Mucosa of stomach (tissue), 1 donor: ENCODE results near the gene DNAAF1.
A peak's percentile ranks its signal among the peaks of the same experiment; 100 is the strongest.
"Not testable (repeated sequence)": the region's sequence is repeated elsewhere in the genome, so short reads cannot be mapped to it uniquely, and the experiment has no call there.

Experiments
- H3K27me3 ChIP-seq: one replicate; pipeline ENCODE4 v1.7.0; 2013; ENCODE audit warnings: mild to moderate bottlenecking, low read length; ENCODE audit not compliant: control insufficient read depth, insufficient read depth
- H3K36me3 ChIP-seq: one replicate; pipeline ENCODE4 v1.7.0; 2013; ENCODE audit warnings: low read length; ENCODE audit not compliant: control insufficient read depth, insufficient read depth
- H3K4me1 ChIP-seq: one replicate; pipeline ENCODE4 v1.7.0; 2013; ENCODE audit warnings: mild to moderate bottlenecking, low read length; ENCODE audit not compliant: control insufficient read depth, insufficient read depth
- H3K4me3 ChIP-seq: one replicate; pipeline ENCODE4 v1.7.0; 2013; ENCODE audit warnings: low read length
- H3K9ac ChIP-seq: one replicate; pipeline ENCODE4 v1.7.0; 2013; ENCODE audit warnings: mild to moderate bottlenecking, low read length, moderate library complexity
- H3K9me3 ChIP-seq: one replicate; pipeline ENCODE4 v1.7.0; 2013; ENCODE audit warnings: mild to moderate bottlenecking, low read length, moderate library complexity; ENCODE audit not compliant: control insufficient read depth
- donor health status: Pancreatic carcinoma.

DNAAF1 gene

DNA sequence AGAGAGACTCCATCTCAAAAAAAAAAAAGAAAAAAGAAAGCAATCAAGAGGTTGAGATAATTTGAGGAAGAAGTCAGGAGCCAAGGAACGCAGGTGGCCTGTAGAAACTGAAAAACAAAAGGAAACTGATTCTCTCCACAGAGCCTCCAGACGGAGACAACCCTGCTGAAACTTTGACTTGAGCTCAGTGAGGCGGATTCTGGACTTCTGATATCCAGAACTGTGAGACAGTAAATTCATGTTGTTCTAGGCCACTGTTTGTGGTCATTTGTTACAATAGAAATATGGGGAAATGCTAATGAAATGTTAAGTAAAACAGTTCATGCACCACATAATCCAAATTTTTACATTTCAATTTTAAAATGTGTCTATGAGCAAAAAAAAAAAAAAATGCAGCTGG, 33.6 kb upstream of the DNAAF1 start:
- Histone ChIP-seq H3K4me3 (no peak overlapping the region), H3K9me3 (no peaks in the 10 kb centered on the region), H3K27me3 (no peaks in the 10 kb centered on the region), H3K9ac (no peak overlapping the region), H3K4me1 (peaks cover 6% of the 10 kb centered on the region), H3K36me3 (no peaks in the 10 kb centered on the region)

DNA sequence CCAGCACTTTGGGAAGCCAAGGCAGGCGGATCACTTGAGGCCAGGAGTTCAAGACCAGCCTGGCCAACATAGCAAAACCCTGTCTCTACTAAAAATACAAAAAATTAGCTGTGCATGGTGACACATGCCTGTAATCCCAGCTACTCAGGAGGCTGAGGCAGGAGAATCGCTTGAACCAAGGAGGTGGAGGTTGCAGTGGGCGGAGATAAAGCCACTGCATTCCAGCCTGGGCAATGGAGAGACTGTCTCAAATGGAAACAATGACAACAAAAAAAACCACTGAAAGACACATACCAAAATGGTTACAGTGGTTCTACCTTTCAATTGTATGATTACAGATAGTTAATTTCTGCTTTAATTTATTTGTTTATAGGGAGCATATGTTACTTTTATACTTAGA, 33.2 kb upstream of the DNAAF1 start:
- not testable (repeated sequence) for H3K4me3 ChIP-seq, H3K9ac ChIP-seq, H3K36me3 ChIP-seq, H3K27me3 ChIP-seq, H3K4me1 ChIP-seq, H3K9me3 ChIP-seq

DNA sequence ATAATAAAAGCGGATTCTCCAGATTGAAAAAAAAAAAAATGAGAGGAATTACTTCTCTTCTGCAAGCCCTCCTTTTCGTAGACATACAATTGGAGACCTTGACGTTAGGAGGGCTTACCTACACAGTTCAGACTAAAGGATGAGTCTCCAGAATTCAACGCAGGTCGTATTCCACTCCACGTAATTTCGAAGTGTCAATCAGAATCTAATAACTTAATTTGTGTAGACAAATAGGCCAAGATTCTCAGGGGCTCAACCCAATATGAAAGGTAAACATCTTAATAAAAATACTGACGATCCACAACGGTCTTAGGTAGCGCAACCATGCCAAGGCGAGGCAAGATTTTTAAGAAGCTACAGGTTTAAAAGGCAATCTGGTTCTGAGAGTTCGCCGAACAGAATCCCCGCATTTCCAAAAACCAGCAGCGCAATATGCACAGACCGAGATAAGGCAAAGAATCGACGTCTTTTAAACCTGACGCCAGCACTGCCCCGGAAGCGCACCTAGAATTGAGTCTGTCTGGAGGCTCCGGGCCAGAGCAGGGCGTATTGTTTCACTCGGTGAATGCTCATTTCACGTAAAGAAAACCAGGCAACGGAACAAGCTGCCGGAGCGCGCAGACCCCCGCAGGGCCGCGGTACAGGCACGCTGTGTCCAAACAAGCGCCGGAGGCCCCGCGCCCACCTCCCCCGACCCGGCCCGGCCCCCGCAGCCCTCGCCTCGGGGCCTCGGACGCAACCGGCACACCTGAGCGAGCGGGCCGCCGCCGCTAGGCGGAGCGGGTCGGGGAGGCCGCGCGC, 29.0 kb upstream of the DNAAF1 start:
- Histone ChIP-seq H3K36me3 (no peaks in the 10 kb centered on the region), H3K9ac (peak overlapping the region; percentile 62), H3K9me3 (no peaks in the 10 kb centered on the region), H3K4me1 (peaks cover 6% of the 10 kb centered on the region), H3K4me3 (peak overlapping the region; percentile 32), H3K27me3 (no peaks in the 10 kb centered on the region)

DNA sequence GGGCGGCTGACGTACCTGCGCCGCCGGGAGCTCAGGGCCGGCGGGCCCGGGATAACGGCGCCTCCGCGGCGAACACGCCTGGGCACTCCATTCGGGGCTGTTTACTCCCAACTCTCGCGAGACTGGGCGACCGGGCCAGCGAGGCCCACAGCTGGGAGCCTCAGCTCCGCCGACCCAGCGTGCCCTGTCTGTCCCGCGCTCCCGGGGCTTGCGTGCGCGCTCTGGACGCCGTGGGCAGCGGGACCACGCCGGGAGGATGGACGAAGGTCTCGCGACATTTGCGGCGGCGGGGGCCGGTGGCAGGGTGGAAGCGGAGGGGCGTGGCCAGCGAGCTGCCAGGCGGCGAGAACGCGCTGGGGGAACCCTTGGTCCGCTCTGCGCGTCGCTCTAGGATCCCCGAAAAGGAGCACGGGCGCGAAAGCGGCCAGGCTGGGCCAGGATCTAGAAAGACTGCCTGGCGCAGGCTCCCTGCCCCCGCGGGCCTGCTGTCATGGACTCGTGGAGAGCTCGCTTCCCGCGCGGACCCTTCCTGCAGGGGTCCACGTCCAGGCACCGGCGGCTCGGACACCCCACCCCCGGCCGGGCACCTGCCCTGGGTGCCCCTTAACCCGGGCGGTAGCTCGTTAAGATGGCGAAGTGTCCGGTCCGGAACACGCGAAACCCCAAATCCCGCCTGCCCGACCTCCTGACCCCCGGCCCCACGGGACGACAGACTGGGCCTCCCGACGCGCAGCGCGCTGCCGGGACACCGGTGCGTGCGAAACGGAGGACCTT, 28.2 kb upstream of the DNAAF1 start, which contains the start of gene MBTPS1:
MBTPS1 (minus strand) TSS at position 223 of the 774 bp plus-strand sequence. CDS start 15,159 bp downstream, outside the sequence.
- Histone ChIP-seq H3K27me3 (no peaks in the 10 kb centered on the region), H3K4me1 (peaks cover 6% of the 10 kb centered on the region), H3K4me3 (peak within 1 kb of the TSS; percentile 93), H3K36me3 (no peaks in the 10 kb centered on the region), H3K9ac (peak within 1 kb of the TSS; percentile 62), H3K9me3 (no peaks in the 10 kb centered on the region)

DNA sequence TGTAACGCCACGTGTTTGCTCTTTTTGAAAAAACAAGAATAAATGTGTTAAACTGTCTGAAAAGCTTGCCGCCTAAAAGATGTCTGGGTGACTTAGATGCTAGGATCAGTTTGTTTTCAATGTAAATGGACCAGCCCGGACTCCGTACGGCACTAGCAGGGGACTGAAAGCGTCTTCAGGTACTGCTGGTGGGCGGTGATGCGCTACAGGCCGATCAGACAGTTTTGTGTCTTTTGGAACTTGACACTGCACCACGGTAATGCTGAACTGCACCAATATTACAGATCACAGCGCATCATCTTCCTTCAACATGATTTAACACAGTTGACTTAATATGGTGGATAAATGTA, 27.6 kb upstream of the DNAAF1 start:
- Histone ChIP-seq H3K4me1 (peaks cover 6% of the 10 kb centered on the region), H3K9ac (peak overlapping the region; percentile 62), H3K36me3 (no peaks in the 10 kb centered on the region), H3K9me3 (no peaks in the 10 kb centered on the region), H3K27me3 (no peaks in the 10 kb centered on the region), H3K4me3 (peak overlapping the region; percentile 93)

DNA sequence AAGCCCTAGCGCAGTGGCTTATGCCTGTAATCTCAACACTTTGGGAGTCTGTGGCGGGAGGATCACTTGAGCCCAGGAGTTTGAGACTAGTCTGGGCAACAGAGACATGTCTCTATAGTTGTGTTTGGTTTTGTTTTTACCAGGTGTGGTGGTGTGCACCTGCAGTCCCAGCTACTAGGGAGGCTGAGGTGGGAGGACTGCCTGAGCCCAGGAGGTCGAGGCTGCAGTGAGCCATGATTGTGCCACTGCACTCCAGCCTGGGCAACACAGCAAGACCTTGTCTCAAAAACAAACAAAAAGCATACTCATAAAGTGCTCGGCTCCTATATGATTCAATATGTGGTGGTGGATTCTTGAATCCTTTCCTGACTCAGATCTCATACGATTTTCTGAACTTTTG, 26.8 kb upstream of the DNAAF1 start:
- H3K9me3 ChIP-seq, H3K9ac ChIP-seq, H3K27me3 ChIP-seq, H3K4me3 ChIP-seq, H3K4me1 ChIP-seq, H3K36me3 ChIP-seq: not testable (repeated sequence)

DNA sequence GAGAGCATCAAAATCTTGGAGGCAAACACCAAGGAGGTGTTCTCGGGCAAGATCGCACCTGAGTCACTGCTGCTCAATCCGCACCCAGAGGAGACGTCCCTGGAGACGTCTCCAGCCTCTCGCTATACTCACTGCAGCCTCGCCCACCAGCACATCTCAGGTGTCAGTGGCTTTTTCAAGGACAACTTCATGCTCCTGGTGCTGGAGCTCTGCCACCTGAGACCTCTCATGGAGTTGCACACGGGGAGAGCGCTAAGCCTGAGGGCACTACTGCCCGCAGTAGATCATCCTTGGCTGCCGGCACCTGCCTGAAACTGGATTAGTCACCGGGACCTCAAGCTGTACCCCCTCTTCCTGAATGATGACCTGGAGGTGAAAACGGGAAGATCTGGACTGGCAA, 25.7 kb upstream of the DNAAF1 start:
- H3K9me3 ChIP-seq: no peaks in the 10 kb centered on the region

DNA sequence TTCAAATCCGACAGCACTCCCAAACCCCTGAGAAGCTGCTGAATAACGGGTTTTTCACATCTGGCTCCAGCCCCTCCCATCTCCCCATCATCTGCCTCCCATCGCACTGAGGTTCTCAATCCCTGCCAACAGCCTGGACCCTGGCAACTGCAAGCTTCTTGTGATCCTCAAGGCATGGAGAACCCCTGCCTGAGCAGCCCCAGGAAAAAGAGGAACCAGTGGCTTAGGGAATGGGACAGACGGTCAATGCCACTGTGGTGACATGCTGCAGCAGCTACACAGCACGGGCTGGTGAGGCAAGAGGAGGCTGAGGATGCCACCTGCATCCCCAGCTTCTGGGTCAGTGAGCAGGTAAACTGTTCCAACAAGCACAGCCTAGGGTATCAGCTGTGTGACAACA, 25.1 kb upstream of the DNAAF1 start:
- H3K4me1 ChIP-seq: peaks cover 6% of the 10 kb centered on the region
- H3K36me3 ChIP-seq: no peaks in the 10 kb centered on the region
- H3K9ac ChIP-seq: no peak overlapping the region
- no peak overlapping the region for H3K4me3 ChIP-seq
- H3K9me3 ChIP-seq: no peaks in the 10 kb centered on the region
- H3K27me3 ChIP-seq: no peaks in the 10 kb centered on the region

More for the DNA sequence above, 25.7 kb upstream of the DNAAF1 start:
- no peaks in the 10 kb centered on the region for H3K27me3 ChIP-seq
- no peak overlapping the region for H3K4me3 ChIP-seq
- H3K9ac ChIP-seq: no peak overlapping the region
- H3K36me3 ChIP-seq: no peaks in the 10 kb centered on the region
- peaks cover 6% of the 10 kb centered on the region for H3K4me1 ChIP-seq

DNA sequence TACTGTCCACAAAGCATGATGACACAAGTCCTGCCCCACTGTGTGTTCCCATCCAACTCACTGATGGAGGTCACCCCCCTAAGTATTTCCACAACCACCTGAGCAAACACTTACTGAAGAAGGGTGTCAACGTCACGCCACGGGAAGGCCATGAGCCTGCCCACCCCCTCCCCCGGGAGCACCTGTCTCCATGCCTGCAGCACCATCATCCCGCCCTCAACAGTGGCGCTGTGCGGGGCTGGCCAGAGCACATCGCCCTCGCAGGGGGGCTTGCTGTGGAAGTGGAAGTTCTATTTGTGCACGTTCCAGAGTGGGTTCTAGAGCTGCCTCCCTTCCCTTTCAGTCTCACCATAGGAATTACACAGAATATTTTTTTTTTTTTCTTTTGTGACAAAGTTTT, 24.1 kb upstream of the DNAAF1 start:
- Histone ChIP-seq H3K9me3 (no peaks in the 10 kb centered on the region), H3K9ac (no peak overlapping the region), H3K4me1 (no peaks in the 10 kb centered on the region), H3K36me3 (no peaks in the 10 kb centered on the region), H3K4me3 (no peak overlapping the region), H3K27me3 (no peaks in the 10 kb centered on the region)

DNA sequence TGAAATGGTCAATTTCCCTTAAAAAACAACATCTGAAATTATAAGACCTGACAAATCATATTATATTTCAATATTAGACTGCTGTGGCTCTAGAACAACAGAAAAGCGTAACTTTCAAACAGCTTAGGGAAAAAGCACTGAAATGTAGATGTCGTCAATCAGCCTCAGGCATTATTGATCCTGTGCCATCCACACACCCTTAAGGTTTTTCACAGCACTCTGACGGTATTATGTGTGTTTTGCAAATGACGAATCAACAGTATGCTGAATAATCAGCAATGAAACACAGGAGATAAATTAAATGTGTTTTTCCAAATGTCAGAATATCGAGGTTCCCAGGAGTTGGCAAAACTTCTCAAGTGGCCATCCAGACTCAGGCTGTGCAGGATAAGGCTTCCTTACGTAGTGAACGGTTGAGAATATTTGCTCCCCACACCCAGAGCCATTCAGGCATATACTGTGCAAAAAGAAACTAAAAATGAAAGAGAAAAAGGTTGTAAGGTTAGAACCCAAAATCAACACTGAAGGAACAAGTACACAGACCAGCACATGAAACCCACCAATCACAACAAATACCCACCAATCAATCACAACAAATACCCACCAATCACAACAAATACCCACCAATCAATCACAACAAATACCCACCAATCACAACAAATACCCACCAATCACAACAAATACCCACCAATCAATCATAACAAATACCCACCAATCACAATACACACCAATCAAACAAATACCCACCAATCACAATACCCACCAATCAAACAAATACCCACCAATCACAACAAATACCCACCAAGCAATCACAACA, 20.6 kb upstream of the DNAAF1 start:
- H3K4me3 ChIP-seq: no peak overlapping the region
- H3K4me1 ChIP-seq: no peaks in the 10 kb centered on the region
- no peaks in the 10 kb centered on the region for H3K9me3 ChIP-seq
- H3K9ac ChIP-seq: no peak overlapping the region
- no peaks in the 10 kb centered on the region for H3K27me3 ChIP-seq
- no peaks in the 10 kb centered on the region for H3K36me3 ChIP-seq

DNA sequence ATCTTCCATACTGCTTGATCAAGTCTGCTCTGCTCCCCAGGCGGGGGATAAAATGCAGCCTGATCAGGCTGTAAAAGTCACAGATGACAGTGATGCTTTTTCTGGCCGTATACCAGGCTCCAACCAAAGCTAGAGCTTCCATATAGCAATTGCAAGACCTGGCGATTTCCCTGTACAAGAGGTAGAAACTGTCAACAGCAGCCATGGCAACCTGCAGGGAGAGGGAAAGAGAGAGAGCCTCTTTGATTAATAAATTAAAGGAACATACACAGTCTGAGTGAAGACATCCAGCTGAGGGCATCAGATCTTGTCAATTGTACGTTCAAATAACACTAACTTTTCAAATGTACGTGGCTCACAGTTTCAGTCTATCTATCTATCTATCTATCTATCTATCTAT, 14.0 kb upstream of the DNAAF1 start:
- H3K27me3 ChIP-seq: no peaks in the 10 kb centered on the region
- no peak overlapping the region for H3K4me3 ChIP-seq
- no peaks in the 10 kb centered on the region for H3K9me3 ChIP-seq
- H3K36me3 ChIP-seq: no peaks in the 10 kb centered on the region
- H3K9ac ChIP-seq: no peak overlapping the region
- H3K4me1 ChIP-seq: no peaks in the 10 kb centered on the region
